GM12865 (cell line): Measurements from ENCODE around the gene TVP23B.

Experiments used
- DNase-seq: peaks from one replicate; pipeline ENCODE4 v3.0.0; 2010; ENCODE audit warnings: low read depth
- H3K4me3 ChIP-seq: 2 replicates; pipeline ENCODE4 v1.5.1; 2011; ENCODE audit warnings: mild to moderate bottlenecking, low read depth, low read length, control low read depth
- TF ChIP-seq, protein P1 (sequence below): IDR thresholded peaks from 2 replicates; pipeline ENCODE4 v1.5.1; 2011; ENCODE audit warnings: low read length, control low read depth, low read depth, inconsistent platforms; ENCODE audit not compliant: insufficient read depth; ENCODE audit errors: missing control alignments

The TVP23B gene

GRCh38 chr17:18848501-18848900, 67.5 kb downstream of the TVP23B start:
- TF ChIP-seq, protein P1, sequence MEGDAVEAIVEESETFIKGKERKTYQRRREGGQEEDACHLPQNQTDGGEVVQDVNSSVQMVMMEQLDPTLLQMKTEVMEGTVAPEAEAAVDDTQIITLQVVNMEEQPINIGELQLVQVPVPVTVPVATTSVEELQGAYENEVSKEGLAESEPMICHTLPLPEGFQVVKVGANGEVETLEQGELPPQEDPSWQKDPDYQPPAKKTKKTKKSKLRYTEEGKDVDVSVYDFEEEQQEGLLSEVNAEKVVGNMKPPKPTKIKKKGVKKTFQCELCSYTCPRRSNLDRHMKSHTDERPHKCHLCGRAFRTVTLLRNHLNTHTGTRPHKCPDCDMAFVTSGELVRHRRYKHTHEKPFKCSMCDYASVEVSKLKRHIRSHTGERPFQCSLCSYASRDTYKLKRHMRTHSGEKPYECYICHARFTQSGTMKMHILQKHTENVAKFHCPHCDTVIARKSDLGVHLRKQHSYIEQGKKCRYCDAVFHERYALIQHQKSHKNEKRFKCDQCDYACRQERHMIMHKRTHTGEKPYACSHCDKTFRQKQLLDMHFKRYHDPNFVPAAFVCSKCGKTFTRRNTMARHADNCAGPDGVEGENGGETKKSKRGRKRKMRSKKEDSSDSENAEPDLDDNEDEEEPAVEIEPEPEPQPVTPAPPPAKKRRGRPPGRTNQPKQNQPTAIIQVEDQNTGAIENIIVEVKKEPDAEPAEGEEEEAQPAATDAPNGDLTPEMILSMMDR: no peak
- DNase-seq: no peak
- no peak overlapping the region for H3K4me3 ChIP-seq

DNA sequence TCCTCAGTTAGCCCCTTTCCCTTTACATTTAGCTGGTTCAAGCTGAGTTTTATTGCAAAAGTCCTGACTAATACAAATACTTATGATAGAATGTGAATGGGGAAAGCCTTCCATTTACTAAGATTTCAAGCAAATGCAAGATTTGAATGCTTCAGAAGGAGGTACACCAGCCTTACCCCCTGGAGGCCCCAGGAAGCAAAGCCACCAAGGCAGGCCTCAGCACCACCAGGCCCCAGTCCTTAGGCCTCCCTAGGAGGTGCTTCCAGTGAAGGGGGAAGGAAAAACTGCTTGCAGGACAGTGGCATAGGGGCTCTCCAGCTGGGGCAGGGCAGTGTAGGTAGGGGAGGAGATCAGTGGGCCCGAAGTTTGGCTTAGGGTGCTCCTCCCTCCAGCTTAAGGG, 69.7 kb downstream of the TVP23B start:
- no peak for DNase-seq
- no peak overlapping the region for H3K4me3 ChIP-seq
- TF ChIP-seq, protein P1: no peak

- TF ChIP-seq, protein P1: no peak
- no peak for DNase-seq
- no peak overlapping the region for H3K4me3 ChIP-seq
These were observed 70.2 kb downstream of the TVP23B start for GRCh38 chr17:18851201-18851600.

DNA sequence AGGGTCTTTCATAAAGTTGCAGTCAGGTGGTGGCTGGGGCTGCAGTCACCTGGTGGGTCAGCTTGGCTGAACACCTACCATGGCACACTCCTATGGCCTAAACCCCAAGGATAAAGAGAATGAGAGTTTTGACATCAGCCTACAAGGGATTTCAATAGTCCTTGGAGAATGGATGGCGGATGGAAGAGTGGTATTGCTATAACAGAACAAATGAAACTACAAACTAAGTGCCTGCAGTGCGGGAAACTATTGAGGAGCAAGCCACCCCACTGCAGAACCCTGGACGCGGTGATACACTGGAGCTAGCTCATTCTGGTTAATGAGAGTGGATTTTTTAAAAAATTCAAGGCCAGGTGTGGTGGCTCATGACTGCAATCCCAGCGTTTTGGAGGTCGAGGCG, 74.0 kb downstream of the TVP23B start:
- H3K4me3 ChIP-seq: no peak overlapping the region; the same call in 1 of the 2 replicates
- no peak for DNase-seq
- TF ChIP-seq, protein P1: no peak

GRCh38 chr17:18855831-18856569, 75.0 kb downstream of the TVP23B start:
- H3K4me3 ChIP-seq: peak overlapping the region; percentile 77
- TF ChIP-seq, protein P1: no peak
- DNase-seq: peak; percentile 94
